Measurements from ENCODE around the gene SPSB2.

DNA sequence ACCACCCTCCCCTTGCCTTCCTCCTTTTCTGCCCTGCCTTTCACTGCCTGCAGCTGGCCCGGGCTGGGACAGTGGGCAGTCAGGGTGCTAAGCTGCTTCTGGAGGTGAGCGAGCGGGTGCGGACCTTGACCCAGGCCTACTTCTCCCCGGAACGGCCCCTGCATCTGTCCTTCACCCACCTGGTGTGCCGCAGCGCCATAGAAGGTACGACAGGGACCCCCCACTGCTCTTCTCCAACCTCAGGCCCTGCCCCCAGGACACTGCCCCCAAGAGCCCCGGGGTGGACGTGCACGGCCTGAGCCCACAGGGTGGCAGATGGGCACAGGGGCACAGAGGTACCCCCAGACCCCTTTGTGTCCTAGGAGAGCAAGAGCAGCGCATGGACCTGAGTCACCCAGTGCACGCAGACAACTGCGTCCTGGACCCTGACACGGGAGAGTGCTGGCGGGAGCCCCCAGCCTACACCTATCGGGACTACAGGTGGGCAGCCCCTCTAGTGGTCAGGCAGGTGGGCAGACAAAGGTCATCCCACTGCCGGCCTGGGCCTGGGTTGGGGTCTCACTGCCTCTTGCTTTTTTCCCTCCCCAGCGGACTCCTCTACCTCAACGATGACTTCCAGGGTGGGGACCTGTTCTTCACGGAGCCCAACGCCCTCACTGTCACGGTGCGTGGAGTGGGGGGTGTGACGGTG, 35.6 kb downstream of the SPSB2 start:
- TF ChIP-seq POLR2A (IDR thresholded peaks at IDR 0.05; ENCODE audit: low read depth, low read length) = no peak
- no peak for TF ChIP-seq TAF1 (IDR thresholded peaks at IDR 0.05; ENCODE audit: low read depth, low read length)
